GM18511 (cell line): ENCODE measurements around the gene CAPN1.

ENCODE experiments used
- ATAC-seq: cut with Tn5 transposase; IDR thresholded peaks from one replicate; pipeline ENCODE4 v1.9.1; 2021; ENCODE audit warnings: mild to moderate bottlenecking, moderate library complexity; ENCODE audit not compliant: unreplicated experiment

The CAPN1 gene

GRCh38 chr11:65189191-65189590 lies 7.5 kb downstream of the CAPN1 start:
- ATAC-seq, result no peak

DNA sequence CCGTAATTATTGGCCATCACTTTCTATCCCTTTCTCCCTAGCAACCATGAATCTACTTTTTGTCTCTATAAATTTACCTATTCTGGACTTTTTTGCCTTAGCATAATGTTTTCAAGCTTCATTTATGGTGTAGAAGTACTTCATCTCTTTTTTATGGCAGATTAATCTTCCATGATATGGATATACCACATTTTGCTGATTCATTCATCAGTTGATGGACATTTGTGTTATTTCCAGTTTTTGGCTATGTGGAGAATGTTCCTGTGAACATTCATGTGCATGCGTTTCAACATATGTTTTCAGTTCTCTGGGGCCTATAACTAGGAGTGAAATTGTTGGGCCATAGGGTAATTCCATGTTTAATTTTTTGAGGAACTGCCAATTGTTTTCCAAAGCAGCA lies 12.8 kb downstream of the CAPN1 start:
- no peak for ATAC-seq

- no peak for ATAC-seq
Measured at GRCh38 chr11:65204143-65204542, 22.4 kb downstream of the CAPN1 start.

- ATAC-seq, result no peak
Measured at GRCh38 chr11:65204646-65205601, 23.2 kb downstream of the CAPN1 start.

DNA sequence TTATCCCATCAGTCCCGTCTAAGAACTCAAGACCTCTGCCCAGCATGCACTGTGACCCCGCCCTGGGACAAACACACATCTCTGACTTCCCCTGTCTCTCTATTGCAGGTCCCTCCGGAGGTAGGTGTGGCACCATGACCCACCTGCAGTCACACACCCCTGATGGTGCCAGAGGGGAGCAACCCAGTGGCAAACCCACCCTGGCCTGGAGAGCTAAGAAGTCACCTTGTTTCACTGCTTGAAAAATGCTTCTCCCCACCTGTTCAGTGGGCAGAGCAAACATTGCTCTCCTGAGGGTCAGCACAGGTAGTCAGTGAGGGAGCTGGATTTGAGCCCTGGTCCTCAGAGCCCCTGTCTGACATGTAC lies 23.9 kb downstream of the CAPN1 start:
- ATAC-seq, result no peak

DNA sequence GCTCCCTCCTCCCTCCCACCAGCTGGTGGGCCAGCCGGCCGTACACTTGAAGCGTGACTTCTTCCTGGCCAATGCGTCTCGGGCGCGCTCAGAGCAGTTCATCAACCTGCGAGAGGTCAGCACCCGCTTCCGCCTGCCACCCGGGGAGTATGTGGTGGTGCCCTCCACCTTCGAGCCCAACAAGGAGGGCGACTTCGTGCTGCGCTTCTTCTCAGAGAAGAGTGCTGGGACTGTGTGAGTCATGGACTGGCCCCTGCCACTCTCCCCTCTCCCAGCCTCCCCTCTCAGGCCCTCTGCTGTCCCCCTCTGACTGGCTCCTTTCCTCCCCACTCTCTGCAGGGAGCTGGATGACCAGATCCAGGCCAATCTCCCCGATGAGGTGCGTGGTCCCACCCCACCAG lies 24.7 kb downstream of the CAPN1 start:
- no peak for ATAC-seq

DNA sequence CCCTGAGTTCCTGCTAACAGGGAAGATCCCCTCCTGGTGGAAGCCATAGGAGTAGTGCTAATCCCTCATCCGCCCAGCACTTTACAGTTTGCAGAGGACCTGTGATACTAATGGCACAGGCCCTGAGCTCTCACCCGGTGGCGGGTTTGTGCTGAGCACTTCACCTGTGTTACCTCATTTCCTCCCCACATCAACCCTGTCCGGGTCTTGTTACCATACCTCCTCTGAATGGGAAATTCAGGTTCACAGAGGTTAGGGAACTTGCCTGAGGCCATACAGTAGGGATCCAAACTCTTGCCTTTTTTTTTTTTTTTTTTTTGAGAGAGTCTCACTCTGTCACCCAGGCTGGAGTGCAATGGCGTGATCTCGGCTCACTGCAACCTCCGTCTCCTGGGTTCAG lies 25.2 kb downstream of the CAPN1 start:
- no peak for ATAC-seq

DNA sequence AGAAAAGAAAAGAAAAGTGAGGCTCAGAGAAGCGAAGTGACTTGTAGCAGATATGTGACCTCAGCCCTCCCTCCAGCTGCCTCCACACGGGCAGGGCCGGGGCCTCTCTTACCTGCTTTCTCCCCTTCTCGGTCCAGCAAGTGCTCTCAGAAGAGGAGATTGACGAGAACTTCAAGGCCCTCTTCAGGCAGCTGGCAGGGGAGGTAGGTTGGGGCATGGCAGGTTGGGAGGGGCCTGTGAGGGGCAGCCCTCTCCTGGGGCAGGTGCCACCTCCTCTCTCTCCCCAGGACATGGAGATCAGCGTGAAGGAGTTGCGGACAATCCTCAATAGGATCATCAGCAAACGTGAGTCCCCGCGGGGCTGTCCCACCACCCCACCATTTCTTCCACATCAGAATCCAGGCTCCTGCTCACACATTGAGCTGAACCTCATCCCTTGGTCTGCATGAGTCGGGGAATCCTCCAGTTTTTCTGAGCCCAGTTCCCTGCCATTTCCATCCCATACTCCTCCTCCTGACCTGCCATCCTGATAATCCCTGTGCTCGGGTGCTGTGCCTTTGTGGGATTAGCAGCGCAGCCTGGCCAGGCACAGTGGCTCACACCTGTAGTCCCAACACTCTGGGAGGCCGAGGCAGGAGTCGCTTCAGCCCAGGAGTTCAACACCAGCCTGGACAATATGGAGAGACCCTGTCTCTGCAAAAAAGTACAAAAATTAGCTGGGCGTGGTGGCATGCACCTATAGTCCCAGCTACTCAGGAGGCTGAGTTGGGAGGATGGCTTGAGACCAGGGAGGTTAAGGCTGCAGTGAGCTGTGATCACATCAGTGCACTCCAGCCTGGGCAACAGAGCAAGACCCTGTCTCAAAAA lies 26.4 kb downstream of the CAPN1 start:
- no peak for ATAC-seq

DNA sequence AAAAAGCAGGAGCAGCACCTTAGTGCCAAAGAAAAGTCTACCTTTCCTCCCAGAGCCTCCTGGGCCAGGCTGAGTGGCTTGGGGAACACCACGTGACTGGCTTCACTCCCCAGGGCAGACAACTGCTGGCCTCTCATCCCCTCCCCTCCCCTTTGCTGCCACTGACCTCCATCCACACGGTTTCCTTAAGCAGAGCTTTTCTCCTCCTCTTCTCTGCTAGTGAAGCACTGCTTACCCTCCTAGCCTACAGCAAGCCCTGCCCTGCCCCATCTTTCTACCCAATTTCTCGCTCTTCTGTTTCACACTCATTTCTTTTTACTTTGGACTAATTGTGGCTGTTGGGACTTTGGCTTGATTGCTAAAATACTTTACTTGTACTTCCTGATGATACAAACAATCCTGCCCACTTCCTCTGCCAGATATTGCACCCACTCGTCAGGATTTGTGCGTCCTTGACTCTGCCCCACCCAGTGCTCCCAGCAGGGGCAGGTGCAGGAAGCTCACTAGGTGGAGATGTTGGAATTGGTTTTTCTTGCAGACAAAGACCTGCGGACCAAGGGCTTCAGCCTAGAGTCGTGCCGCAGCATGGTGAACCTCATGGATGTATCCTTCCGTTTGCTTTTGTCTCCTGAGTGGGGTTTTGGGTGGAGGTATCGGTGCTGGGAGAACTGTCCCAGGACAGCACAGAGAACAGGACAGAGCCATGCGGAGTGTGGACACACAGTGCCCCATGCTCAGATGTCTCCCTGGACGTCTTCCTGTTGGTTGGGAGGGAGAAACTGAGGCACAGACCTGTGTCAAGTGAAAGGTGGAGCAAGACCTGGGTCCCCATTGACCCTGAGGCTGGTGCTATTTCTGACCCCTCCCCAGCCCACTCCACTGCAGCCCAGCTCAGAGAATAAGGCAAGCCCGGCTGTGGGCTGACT lies 27.3 kb downstream of the CAPN1 start:
- ATAC-seq, result no peak

DNA sequence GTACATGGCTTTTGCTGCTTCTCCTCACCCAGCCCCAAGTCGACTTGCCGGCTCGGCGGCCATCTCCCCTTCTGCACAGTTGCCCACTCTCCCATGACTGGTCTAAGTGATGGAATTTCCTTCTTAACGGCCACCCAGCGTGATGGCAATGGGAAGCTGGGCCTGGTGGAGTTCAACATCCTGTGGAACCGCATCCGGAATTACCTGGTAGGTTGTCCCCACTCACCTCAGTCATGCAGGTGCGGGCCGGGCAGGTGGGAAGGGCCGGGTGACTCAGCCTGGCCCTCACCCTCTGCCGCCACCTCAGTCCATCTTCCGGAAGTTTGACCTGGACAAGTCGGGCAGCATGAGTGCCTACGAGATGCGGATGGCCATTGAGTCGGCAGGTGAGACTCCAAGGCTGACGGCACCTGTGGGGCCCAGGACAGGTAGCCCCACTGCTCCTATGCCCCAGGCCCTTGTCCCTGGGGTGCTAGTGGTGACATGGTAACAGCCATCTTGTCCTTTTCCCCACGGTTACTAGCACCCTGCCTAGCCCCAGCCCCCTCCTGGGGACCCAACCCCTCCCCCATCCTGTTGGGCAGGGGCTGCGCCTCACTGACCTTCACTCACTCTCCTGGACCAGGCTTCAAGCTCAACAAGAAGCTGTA lies 28.1 kb downstream of the CAPN1 start:
- no peak for ATAC-seq

- ATAC-seq, result no peak
Measured at GRCh38 chr11:65210361-65210731, 28.6 kb downstream of the CAPN1 start.

DNA sequence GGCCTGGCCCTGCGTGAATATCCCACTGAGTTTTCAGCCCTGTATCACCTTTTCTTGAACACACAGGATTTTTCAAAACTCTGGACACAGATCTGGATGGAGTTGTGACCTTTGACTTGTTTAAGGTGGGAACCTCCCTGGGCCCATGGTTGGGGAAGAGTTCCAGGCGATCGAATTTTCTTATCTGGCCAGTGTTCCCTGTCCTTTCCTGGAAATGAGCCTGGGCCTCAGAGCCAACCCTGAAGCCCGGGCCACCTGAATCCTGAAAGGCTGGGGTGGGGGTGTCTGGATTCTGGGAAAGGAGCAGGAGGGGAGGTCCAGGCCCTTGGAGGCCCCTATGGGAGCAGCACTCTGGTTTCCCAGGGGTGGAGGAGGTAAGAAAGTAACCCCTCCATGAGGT lies 29.0 kb downstream of the CAPN1 start:
- no peak for ATAC-seq

DNA sequence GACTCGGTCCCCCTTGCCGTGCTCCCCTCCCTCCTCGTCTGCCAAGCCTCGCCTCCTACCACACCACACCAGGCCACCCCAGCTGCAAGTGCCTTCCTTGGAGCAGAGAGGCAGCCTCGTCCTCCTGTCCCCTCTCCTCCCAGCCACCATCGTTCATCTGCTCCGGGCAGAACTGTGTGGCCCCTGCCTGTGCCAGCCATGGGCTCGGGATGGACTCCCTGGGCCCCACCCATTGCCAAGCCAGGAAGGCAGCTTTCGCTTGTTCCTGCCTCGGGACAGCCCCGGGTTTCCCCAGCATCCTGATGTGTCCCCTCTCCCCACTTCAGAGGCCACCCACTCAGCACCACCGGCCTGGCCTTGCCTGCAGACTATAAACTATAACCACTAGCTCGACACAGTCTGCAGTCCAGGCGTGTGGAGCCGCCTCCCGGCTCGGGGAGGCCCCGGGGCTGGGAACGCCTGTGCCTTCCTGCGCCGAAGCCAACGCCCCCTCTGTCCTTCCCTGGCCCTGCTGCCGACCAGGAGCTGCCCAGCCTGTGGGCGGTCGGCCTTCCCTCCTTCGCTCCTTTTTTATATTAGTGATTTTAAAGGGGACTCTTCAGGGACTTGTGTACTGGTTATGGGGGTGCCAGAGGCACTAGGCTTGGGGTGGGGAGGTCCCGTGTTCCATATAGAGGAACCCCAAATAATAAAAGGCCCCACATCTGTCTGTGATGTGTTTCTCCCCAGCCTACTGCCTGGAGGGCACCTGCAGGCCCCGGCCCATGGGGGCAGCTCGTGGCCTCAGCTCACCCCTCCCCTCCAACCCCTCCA lies 29.8 kb downstream of the CAPN1 start:
- no peak for ATAC-seq

GRCh38 chr11:65212226-65212801 lies 30.6 kb downstream of the CAPN1 start:
- ATAC-seq, result no peak

DNA sequence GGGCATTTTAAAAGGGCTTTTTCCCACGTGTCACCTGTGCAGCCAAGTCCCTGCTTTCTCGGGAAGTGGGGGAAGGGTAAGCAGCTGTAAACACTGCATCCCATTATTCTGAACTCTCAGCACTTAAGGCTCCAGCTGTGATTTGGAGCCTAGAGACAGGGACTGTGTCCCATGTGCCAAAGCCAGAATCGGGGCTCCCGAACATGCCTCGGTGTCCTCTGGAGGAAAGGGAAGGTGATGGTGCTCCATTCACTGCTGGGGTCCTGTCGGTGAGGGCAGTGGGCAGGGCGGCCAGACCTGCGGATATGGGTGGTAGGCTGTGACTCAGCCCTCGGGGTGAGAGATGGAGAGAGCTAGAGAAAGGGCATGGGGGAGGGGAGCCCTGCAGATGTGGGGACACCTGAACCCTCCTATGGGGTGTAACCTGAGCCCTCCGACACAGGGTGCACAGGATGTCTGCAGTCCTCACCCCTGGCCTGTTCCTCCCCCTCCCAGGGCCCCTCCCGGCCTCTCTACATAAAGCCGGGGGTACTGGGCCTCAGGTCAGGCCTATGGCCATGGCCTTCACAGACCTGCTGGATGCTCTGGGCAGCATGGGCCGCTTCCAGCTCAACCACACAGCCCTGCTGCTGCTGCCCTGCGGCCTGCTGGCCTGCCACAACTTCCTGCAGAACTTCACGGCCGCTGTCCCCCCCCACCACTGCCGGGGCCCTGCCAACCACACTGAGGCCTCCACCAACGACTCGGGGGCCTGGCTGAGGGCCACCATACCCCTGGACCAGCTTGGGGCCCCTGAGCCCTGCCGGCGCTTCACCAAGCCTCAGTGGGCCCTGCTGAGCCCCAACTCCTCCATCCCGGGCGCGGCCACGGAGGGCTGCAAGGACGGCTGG lies 31.8 kb downstream of the CAPN1 start:
- ATAC-seq, result no peak

DNA sequence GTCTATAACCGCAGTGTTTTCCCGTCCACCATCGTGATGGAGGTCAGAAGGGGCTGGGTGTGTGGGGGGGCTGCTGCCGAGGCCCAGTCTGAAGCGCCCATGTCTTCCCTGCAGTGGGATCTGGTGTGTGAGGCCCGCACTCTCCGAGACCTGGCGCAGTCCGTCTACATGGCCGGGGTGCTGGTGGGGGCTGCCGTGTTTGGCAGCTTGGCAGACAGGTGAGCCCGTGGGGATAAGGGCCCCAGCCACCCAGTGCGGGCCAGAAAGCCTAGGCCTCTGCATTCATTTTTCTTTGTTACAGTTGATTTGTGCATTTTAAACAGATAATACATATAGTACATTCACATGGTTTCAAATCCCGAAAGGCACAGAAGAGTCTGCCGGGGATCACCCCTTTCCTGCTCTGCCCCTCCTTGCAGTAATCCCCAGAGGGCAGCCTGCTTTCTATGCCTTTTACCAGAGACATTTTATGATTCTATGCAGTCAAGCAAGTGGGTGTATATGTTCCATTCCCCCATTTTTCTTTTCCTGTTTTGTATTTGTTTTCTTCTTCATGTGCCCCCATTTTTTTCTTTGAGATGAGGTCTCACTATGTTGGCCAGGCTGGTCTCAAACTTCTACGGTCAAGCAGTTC lies 32.6 kb downstream of the CAPN1 start:
- ATAC-seq, result no peak

DNA sequence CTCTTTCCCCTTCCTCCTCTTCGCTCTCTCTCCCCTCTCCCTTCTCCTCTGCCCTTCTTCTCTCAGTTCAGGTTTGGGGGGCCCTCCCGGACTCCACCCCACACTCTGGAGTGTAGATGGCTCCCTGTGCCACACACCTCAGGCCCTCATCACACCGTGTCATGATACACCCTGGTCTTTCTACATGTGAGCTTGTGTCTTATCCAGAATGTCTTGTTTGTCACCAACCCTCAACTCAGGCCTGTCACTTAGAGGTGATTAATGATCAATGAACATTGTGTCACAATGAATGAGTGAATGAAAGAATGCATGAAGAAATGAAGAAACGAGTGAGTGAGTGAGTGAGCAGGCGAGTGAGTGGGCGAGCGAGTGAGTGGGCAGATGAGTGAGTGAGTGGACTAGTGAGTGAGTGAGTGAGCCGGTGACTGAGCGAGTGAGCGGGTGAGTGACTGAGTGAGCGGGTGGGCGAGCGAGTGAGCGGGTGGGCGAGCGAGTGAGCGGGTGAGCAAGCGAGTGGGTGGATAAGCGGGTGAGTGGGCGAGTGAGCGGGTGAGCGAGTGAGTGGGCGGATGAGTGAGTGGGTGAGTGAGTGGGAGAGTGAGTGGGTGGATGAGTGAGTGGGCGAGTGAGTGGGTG lies 33.8 kb downstream of the CAPN1 start:
- no peak for ATAC-seq
